ENCODE results near the gene ASMT. TPM values are rescaled to one million over a fixed set of nuclear protein-coding genes. Genes with fewer than 3 reads are reported as not detected.
"Not testable (repeated sequence)": the region's sequence is repeated elsewhere in the genome, so short reads cannot be mapped to it uniquely, and the experiment has no call there.

ASMT gene, protein sequence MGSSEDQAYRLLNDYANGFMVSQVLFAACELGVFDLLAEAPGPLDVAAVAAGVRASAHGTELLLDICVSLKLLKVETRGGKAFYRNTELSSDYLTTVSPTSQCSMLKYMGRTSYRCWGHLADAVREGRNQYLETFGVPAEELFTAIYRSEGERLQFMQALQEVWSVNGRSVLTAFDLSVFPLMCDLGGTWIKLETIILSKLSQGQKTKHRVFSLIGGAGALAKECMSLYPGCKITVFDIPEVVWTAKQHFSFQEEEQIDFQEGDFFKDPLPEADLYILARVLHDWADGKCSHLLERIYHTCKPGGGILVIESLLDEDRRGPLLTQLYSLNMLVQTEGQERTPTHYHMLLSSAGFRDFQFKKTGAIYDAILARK
- total RNA-seq: not detected in 2 replicates

- intact Hi-C loops (cut with micrococcal nuclease): no loop called here
- Mint-ChIP-seq H3K4me1 (ENCODE audit: low read depth) (no peaks in the 10 kb centered on the region), H3K27me3 (ENCODE audit: low read depth) (no peaks in the 10 kb centered on the region)
These were observed at the start of gene ASMT for GRCh38 chrX:1614927-1615326. Gene ASMT (plus strand): TSS chrX:1615059. CDS start chrX:1615200, 141 bp downstream.

DNA sequence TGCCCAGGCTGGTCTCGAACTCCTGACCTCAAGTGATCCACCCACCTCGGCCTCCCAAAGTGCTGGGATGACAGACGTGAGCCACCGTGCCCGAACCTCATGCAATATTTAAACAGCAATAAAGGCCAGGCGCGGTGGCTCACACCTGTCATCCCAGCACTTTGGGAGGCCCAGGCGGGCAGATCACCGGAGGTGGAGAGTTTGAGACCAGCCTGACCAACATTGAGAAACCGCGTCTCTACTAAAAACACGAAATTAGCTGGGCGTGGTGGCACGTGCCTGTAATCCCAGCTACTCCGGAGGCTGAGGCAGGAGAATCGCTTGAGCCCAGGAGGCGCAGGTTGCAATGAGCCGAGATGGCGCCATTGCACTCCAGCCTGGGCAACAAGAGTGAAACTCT lies 40.7 kb upstream of the ASMT start:
- H3K27me3 Mint-ChIP-seq (ENCODE audit: low read depth); H3K4me3 Mint-ChIP-seq (ENCODE audit: low read depth); H3K9me3 Mint-ChIP-seq; intact Hi-C loops (cut with micrococcal nuclease); H3K27ac Mint-ChIP-seq; H3K36me3 Mint-ChIP-seq (ENCODE audit: low read depth): not testable (repeated sequence)
- H3K4me1 Mint-ChIP-seq (ENCODE audit: low read depth): peaks cover 15% of the 10 kb centered on the region
- peak; percentile 4 for DNase-seq (ENCODE audit: low spot score)

More at GRCh38 chrX:1614927-1615326, at the start of gene ASMT:
- Mint-ChIP-seq H3K27ac (no peak within 1 kb of the TSS), H3K4me3 (ENCODE audit: low read depth) (no peak within 1 kb of the TSS), H3K36me3 (ENCODE audit: low read depth) (no peaks in the 10 kb centered on the region), H3K9me3 (no peaks in the 10 kb centered on the region)
- DNase-seq (ENCODE audit: low spot score): no peak

- no peaks in the 10 kb centered on the region for H3K9me3 Mint-ChIP-seq
- H3K4me1 Mint-ChIP-seq (ENCODE audit: low read depth): peaks cover 7% of the 10 kb centered on the region
- H3K27me3 Mint-ChIP-seq (ENCODE audit: low read depth): no peaks in the 10 kb centered on the region
- intact Hi-C loops (cut with micrococcal nuclease): loop anchor here (1.0 kb wide), 1 partner anchor 122 kb away; no protein-coding TSS in a partner anchor
- H3K36me3 Mint-ChIP-seq (ENCODE audit: low read depth): no peaks in the 10 kb centered on the region
- H3K4me3 Mint-ChIP-seq (ENCODE audit: low read depth): no peak overlapping the region
- no peak overlapping the region for H3K27ac Mint-ChIP-seq
- DNase-seq (ENCODE audit: low spot score): peak; percentile 9
These were observed 38.5 kb upstream of the ASMT start for GRCh38 chrX:1576201-1576992.

- intact Hi-C loops (cut with micrococcal nuclease): no loop called here
- Mint-ChIP-seq H3K27me3 (ENCODE audit: low read depth) (no peaks in the 10 kb centered on the region), H3K27ac (no peak overlapping the region), H3K9me3 (no peaks in the 10 kb centered on the region), H3K4me1 (ENCODE audit: low read depth) (peaks cover 8% of the 10 kb centered on the region), H3K36me3 (ENCODE audit: low read depth) (no peaks in the 10 kb centered on the region), H3K4me3 (ENCODE audit: low read depth) (no peak overlapping the region)
- peak; percentile 1 for DNase-seq (ENCODE audit: low spot score)
These were observed 37.0 kb upstream of the ASMT start for GRCh38 chrX:1577845-1578244.

DNA sequence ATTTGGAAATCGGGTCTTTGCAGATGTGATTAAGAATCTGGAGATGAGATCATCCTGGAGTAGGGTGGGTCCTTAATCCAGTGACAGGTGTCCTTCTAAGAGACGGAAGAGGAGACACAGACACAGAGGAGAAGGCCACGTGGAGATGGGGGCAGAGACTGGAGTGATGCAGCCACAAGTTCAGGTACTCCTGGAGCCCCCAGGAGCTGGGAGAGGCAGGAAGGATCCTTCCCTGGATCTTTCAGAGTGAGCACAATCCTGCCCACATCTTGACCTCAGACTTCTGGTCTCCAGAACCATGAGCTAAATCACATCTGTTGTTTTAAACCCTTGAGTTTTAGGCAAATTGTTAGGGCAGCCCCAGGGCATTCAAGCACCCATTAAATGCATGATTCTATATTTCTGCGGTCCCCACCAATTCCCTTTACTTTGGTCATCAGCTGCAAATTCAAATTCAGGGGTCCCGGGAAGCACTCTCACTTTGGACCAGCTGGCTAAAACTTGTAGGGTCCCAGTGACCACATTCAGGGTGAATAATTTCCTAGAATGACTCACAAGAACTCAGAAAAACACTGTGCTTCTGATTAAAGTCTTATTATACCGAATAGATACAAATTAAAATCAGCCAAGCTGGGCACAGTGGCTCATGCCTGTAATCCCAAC lies 36.2 kb upstream of the ASMT start:
- Mint-ChIP-seq H3K9me3 (no peaks in the 10 kb centered on the region), H3K36me3 (ENCODE audit: low read depth) (no peaks in the 10 kb centered on the region), H3K4me1 (ENCODE audit: low read depth) (peaks cover 15% of the 10 kb centered on the region), H3K27ac (no peak overlapping the region), H3K4me3 (ENCODE audit: low read depth) (no peak overlapping the region), H3K27me3 (ENCODE audit: low read depth) (no peaks in the 10 kb centered on the region)
- peak; percentile 7 for DNase-seq (ENCODE audit: low spot score)
- intact Hi-C loops (cut with micrococcal nuclease): no loop called here

DNA sequence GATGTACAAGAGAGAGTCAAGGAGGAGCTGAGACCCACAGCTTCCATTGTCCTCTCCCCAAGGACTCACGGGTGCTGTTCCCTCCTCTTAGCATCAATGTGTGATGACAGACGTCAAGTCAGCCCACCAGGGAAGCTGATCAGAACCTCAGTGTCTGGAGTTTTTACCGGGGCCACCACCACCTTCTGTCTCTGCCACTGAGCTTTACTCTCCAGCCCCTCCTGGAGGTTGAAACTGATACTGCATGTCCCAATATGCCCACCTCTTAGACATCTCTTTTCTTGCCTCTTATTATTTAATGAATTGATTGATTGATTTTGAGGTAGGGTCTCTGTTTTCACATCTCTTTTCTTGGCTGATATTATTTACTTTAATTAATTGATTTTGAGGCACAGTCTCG lies 33.7 kb upstream of the ASMT start:
- peak; percentile 69 for DNase-seq (ENCODE audit: low spot score)
- H3K27ac Mint-ChIP-seq: peak overlapping the region; percentile 3
- no peak overlapping the region for H3K4me3 Mint-ChIP-seq (ENCODE audit: low read depth)
- no peaks in the 10 kb centered on the region for H3K9me3 Mint-ChIP-seq
- intact Hi-C loops (cut with micrococcal nuclease): loop anchor here (1.0 to 2.0 kb wide), 2 partner anchors 44 to 127 kb away; partner anchors contain the start of gene P2RY8
- H3K36me3 Mint-ChIP-seq (ENCODE audit: low read depth): no peaks in the 10 kb centered on the region
- peaks cover 15% of the 10 kb centered on the region for H3K4me1 Mint-ChIP-seq (ENCODE audit: low read depth)
- no peaks in the 10 kb centered on the region for H3K27me3 Mint-ChIP-seq (ENCODE audit: low read depth)

DNA sequence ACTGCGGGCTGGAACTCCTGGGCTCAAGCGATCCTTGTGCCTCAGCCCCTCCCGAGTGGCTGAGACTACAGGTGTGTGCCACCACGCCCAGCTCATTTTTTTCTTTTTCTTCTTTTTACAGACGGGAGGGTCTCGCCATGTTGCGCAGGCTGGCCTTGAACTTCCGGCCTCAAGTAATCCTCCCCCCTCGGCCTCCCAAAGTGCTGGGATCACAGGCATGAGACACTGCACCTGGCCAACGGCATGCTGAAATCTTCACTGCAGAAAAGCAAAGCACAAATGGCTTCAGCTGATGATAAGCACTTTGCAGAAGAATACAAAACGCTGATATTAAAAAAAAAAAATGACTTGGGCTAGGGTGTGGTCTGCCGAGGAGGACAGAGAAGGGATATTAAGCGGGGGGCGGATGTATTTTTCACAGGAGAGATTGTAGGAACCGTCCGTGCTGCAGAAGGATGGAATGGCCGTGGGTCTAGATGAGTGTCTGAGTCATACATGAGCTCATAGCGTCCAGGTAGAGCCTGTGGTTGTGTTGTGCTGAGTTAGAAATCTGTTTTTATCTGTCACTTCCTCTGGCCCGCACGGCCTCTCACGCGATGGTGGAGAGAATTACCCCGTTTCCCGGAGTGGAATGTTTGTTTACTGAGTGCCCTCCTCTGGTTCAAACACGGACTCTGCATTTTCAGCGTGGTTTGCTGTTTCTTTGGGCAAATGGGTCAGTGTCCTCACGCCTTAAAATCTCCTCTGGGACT lies 32.0 kb upstream of the ASMT start:
- Mint-ChIP-seq H3K9me3 (no peaks in the 10 kb centered on the region), H3K27me3 (ENCODE audit: low read depth) (no peaks in the 10 kb centered on the region), H3K27ac (peak overlapping the region; percentile 58), H3K36me3 (ENCODE audit: low read depth) (no peaks in the 10 kb centered on the region), H3K4me3 (ENCODE audit: low read depth) (peak overlapping the region; percentile 6), H3K4me1 (ENCODE audit: low read depth) (peaks cover 20% of the 10 kb centered on the region)
- DNase-seq (ENCODE audit: low spot score): peak; percentile 63
- intact Hi-C loops (cut with micrococcal nuclease): no loop called here

DNA sequence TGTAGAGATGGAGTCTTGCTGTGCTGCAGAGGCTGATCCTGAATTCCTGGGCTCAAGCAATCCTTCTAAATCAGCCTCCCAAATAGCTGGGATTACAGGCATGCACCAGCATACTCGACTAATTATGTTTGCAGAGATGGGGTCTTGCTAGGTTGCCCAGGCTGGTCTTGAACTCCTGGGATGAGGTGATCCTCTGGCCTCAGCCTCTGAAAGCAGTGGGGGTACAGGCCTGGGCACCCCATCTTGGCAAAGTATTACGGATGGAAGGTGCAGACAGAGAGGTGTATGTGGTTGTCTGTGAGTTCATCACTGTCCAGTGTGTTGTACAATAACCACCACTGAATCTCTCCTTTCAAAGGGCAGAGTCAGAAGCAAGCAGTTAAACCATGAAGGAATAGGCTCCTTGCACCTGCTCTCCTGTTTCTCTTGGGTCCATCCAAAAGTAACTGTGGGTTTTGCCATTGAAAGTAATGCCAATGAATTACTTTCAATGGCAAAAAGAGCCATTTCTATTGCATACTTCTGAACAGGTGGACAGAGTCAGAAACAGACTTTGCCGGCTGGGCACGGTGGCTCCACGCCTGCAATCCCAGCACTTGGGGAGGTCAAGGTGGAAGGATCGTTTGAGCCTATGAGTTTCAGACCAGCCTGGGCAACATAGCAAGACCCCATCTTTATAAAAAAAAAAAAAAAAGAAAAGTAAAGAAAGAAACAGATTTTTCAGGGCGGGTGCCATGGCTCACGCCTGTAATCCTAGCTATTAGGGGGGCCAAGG lies 30.4 kb upstream of the ASMT start:
- Mint-ChIP-seq H3K27me3 (ENCODE audit: low read depth) (no peaks in the 10 kb centered on the region), H3K9me3 (no peaks in the 10 kb centered on the region), H3K4me1 (ENCODE audit: low read depth) (peaks cover 21% of the 10 kb centered on the region), H3K27ac (no peak overlapping the region), H3K36me3 (ENCODE audit: low read depth) (no peaks in the 10 kb centered on the region), H3K4me3 (ENCODE audit: low read depth) (no peak overlapping the region)
- DNase-seq (ENCODE audit: low spot score): peak; percentile 4
- intact Hi-C loops (cut with micrococcal nuclease): no loop called here

- Mint-ChIP-seq H3K27ac (no peak overlapping the region), H3K27me3 (ENCODE audit: low read depth) (no peaks in the 10 kb centered on the region), H3K4me3 (ENCODE audit: low read depth) (no peak overlapping the region), H3K36me3 (ENCODE audit: low read depth) (no peaks in the 10 kb centered on the region), H3K9me3 (no peaks in the 10 kb centered on the region), H3K4me1 (ENCODE audit: low read depth) (peaks cover 22% of the 10 kb centered on the region)
- intact Hi-C loops (cut with micrococcal nuclease): no loop called here
- DNase-seq (ENCODE audit: low spot score): peak; percentile 8
These were observed 27.7 kb upstream of the ASMT start for GRCh38 chrX:1587161-1587560.

- no peak overlapping the region for H3K4me3 Mint-ChIP-seq (ENCODE audit: low read depth)
- intact Hi-C loops (cut with micrococcal nuclease): loop anchor here (2.0 to 10.0 kb wide), 5 partner anchors 71 to 1272 kb away; partner anchors contain the start of genes GTPBP6, IL3RA and SLC25A6
- peaks cover 20% of the 10 kb centered on the region for H3K36me3 Mint-ChIP-seq (ENCODE audit: low read depth)
- H3K4me1 Mint-ChIP-seq (ENCODE audit: low read depth): peaks cover 24% of the 10 kb centered on the region
- DNase-seq (ENCODE audit: low spot score): peak; percentile 9
- H3K27me3 Mint-ChIP-seq (ENCODE audit: low read depth): no peaks in the 10 kb centered on the region
- H3K27ac Mint-ChIP-seq: no peak overlapping the region
- no peaks in the 10 kb centered on the region for H3K9me3 Mint-ChIP-seq
These were observed 25.3 kb upstream of the ASMT start for GRCh38 chrX:1589356-1590130.
